Keratinocyte (primary cell): ENCODE results near the gene CYP1A1. TPM values are rescaled to one million over a fixed set of nuclear protein-coding genes. Genes with fewer than 3 reads are reported as not detected.

Source experiments
- DNase-seq: peaks from one replicate; pipeline ENCODE4 v3.0.0-alpha.2; 2011; ENCODE audit warnings: low read depth, missing footprints, low spot score
- FAIRE-seq: peaks from 2 replicates; lab custom pipeline; 2011; peaks lifted over from hg19 to GRCh38; lab: Jason Lieb, UNC
- H2AFZ ChIP-seq: 2 replicates; pipeline ENCODE4 v1.6.0; 2012; ENCODE audit warnings: low read length, control low read depth, inconsistent platforms; ENCODE audit not compliant: control insufficient read depth
- H3K27ac ChIP-seq: 2 replicates; pipeline ENCODE4 v1.5.1; 2011; ENCODE audit warnings: low read length; ENCODE audit not compliant: control insufficient read depth, insufficient read depth
- H3K27me3 ChIP-seq: 3 replicates; pipeline ENCODE4 v1.6.0; 2011; ENCODE audit warnings: low read length; ENCODE audit not compliant: control insufficient read depth, insufficient read depth; ENCODE audit errors: extremely low read depth
- H3K36me3 ChIP-seq, 2 experiments: 2 replicates in 1 of 2; 3 replicates in 1 of 2; pipeline ENCODE4 v1.5.1; 2011; ENCODE audit warnings: low read length in 2 of 2, mild to moderate bottlenecking in 1 of 2; ENCODE audit not compliant: control insufficient read depth in 2 of 2, insufficient read depth in 2 of 2; ENCODE audit errors: extremely low read depth in 1 of 2
- H3K4me1 ChIP-seq: 3 replicates; pipeline ENCODE4 v1.5.1; 2011; ENCODE audit warnings: low read length; ENCODE audit not compliant: control insufficient read depth, insufficient read depth; ENCODE audit errors: extremely low read depth
- H3K4me2 ChIP-seq: 3 replicates; pipeline ENCODE4 v1.6.0; 2011; ENCODE audit warnings: low read depth, low read length; ENCODE audit not compliant: control insufficient read depth, insufficient read depth; ENCODE audit errors: extremely low read depth
- H3K4me3 ChIP-seq, 3 experiments: fragments of 200-600 bp in 1 of 3; sonication (generic) in 1 of 3; 2 replicates in 2 of 3; 3 replicates in 1 of 3; pipeline ENCODE4 v1.5.1; 2011 to 2016; ENCODE audit warnings: low read length in 3 of 3, mild to moderate bottlenecking in 3 of 3, control low read depth in 2 of 3, inconsistent platforms in 1 of 3, low read depth in 1 of 3, mixed read lengths in 1 of 3, mixed run types in 1 of 3, moderate library complexity in 1 of 3; ENCODE audit not compliant: control insufficient read depth in 2 of 3, insufficient read depth in 2 of 3; ENCODE audit errors: extremely low read depth in 1 of 3
- H3K79me2 ChIP-seq: 2 replicates; pipeline ENCODE4 v1.6.0; 2012; ENCODE audit warnings: low read length; ENCODE audit not compliant: control insufficient read depth, insufficient read depth
- H3K9ac ChIP-seq: 3 replicates; pipeline ENCODE4 v1.6.0; 2011; ENCODE audit warnings: low read length; ENCODE audit not compliant: control insufficient read depth, insufficient read depth; ENCODE audit errors: extremely low read depth
- H3K9me1 ChIP-seq: 3 replicates; pipeline ENCODE4 v1.6.0; 2011; ENCODE audit warnings: low read length; ENCODE audit not compliant: control insufficient read depth, insufficient read depth; ENCODE audit errors: extremely low read depth
- H3K9me3 ChIP-seq: 2 replicates; pipeline ENCODE4 v1.5.1; 2012; ENCODE audit warnings: low read depth, low read length; ENCODE audit not compliant: control insufficient read depth
- H4K20me1 ChIP-seq: 3 replicates; pipeline ENCODE4 v1.6.0; 2011; ENCODE audit warnings: low read length; ENCODE audit not compliant: control insufficient read depth, insufficient read depth; ENCODE audit errors: extremely low read depth
- CTCF ChIP-seq, 3 experiments: IDR thresholded peaks in 1 of 3; conservative IDR thresholded peaks in 1 of 3; optimal IDR thresholded peaks in 1 of 3; 2 replicates in 2 of 3; 3 replicates in 1 of 3; pipeline versions ENCODE3 to v1.5.1; 2011; ENCODE audit warnings: low read length in 3 of 3, mild to moderate bottlenecking in 3 of 3, moderate library complexity in 2 of 3, control low read depth in 1 of 3, inconsistent platforms in 1 of 3; ENCODE audit not compliant: insufficient read depth in 2 of 3; ENCODE audit errors: extremely low read depth in 1 of 3
- EZH2 ChIP-seq: IDR thresholded peaks from one replicate; pipeline ENCODE4 v1.6.1; 2012; ENCODE audit warnings: inconsistent platforms, mild to moderate bottlenecking, low read length, moderate library complexity
- dilution Hi-C: fragments of 300-500 bp; cut with MboI; formaldehyde crosslinking; loops from one replicate; pipeline ENCODE4 v1.7.0; 2020; ENCODE audit warnings: low sequenced_read_pairs; ENCODE audit not compliant: extremely low pct_ligation_motif_present
- polyA plus RNA-seq, 5 experiments: library from polyadenylated mRNA; depleted of rRNA in 3 of 5; stranded (reverse) in 3 of 5; stranded (forward) in 1 of 5; unstranded in 1 of 5; fragments of >200 nt; gene quantifications; 1 replicate in 1 of 5; 2 replicates in 3 of 5; 3 replicates in 1 of 5; pipeline versions ENCODE4 v1.2.1 to v1.2.3, GENCODE V29; 2011 to 2012; ENCODE audit warnings: missing spikeins in 2 of 5, low read depth in 1 of 5, low replicate concordance in 1 of 5

CYP1A1 gene
- polyA plus RNA-seq, 1 donor (not counting 4 experiments of a cell fraction or from before 2014, with no cell fraction given): 4.8 TPM

- no peaks in the 10 kb centered on the region for H3K79me2 ChIP-seq
- no peak overlapping the region for H3K4me3 ChIP-seq
- no peaks in the 10 kb centered on the region for H4K20me1 ChIP-seq
- H3K4me2 ChIP-seq: no peak overlapping the region
- no peaks in the 10 kb centered on the region for H3K9me1 ChIP-seq
- FAIRE-seq (no peak), DNase-seq (no peak)
- TF ChIP-seq EZH2 (no peak), CTCF (optimal IDR thresholded peaks at IDR 0.05 in 1 of 3, IDR thresholded peaks at IDR 0.05 in 1 of 3, conservative IDR thresholded peaks at IDR 0.05 in 1 of 3; ENCODE audit: extremely low read depth in 1 of 3, insufficient read depth in 2 of 3, low read length in 3 of 3) (no peak)
- H3K9me3 ChIP-seq: no peaks in the 10 kb centered on the region
- H2AFZ ChIP-seq: no peak overlapping the region
- H3K27me3 ChIP-seq: peaks cover 11% of the 10 kb centered on the region
- H3K36me3 ChIP-seq: no peaks in the 10 kb centered on the region
- dilution Hi-C loops: no loop called here
- H3K9ac ChIP-seq: no peak overlapping the region
- H3K27ac ChIP-seq: no peak overlapping the region
- H3K4me1 ChIP-seq: peaks cover 5% of the 10 kb centered on the region
Measured at GRCh38 chr15:74722591-74722990, 2.7 kb downstream of the CYP1A1 start.

- H3K9me1 ChIP-seq: no peaks in the 10 kb centered on the region
- dilution Hi-C loops: no loop called here
- H3K36me3 ChIP-seq: no peaks in the 10 kb centered on the region
- TF ChIP-seq EZH2: no peak
- no peak for TF ChIP-seq CTCF (optimal IDR thresholded peaks at IDR 0.05 in 1 of 3, IDR thresholded peaks at IDR 0.05 in 1 of 3, conservative IDR thresholded peaks at IDR 0.05 in 1 of 3; ENCODE audit: extremely low read depth in 1 of 3, insufficient read depth in 2 of 3, low read length in 3 of 3)
- H2AFZ ChIP-seq: no peak overlapping the region
- H3K27me3 ChIP-seq: no peaks in the 10 kb centered on the region
- H4K20me1 ChIP-seq: no peaks in the 10 kb centered on the region
- H3K4me3 ChIP-seq: no peak overlapping the region
- H3K27ac ChIP-seq: no peak overlapping the region
- no peak for FAIRE-seq
- no peak for DNase-seq
- no peak overlapping the region for H3K4me2 ChIP-seq
- no peaks in the 10 kb centered on the region for H3K4me1 ChIP-seq
- H3K79me2 ChIP-seq: no peaks in the 10 kb centered on the region
- no peaks in the 10 kb centered on the region for H3K9me3 ChIP-seq
- no peak overlapping the region for H3K9ac ChIP-seq
Measured at GRCh38 chr15:74716651-74717050, 8.7 kb downstream of the CYP1A1 start.
